ENCODE results near the gene LAMA1.

LAMA1 gene

DNA sequence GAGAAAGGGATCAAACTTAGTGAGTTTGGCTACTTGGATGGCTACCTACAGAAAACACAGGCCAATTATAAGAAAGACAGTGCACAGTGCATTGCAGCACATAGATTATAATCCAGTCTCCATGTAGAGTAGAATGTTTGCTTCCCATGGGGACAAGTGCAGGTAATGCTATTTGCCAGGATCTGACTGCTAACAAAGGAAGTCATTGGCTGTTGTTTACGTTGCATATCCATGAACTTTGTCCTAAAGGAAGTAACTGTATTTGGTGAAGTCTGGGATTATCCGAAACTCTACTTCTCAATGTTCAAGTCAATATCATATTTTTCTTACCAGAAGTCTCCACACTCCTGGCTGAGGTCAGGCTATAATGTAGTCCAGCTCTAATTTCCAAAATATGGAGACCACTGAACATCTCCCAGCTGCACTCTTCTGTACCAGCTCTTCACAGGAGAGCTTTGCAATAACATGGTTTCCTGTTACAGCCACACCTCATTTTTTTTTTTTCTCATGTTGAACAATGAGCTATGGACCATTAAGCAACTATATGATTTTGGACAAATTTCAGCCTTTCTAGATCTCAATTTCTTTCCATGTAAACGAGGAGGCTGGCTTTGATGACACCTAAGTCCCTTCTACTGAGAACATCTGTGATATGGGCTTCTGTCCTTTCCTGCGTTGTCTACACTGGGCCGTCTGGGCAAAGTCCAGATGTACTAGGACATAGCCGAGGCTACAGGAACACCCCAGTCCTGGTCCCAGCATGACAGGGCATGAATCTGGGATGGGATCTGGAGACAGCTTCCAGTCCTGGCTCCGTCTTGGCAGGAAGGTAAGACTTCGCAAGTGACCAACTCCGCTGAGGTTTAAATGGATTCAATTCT, 154.8 kb downstream of the LAMA1 start:
- no peaks in the 10 kb centered on the region for H3K79me2 ChIP-seq (ENCODE audit: insufficient read depth, low read length)
- H3K9me3 ChIP-seq (ENCODE audit: insufficient read depth, low read length, severe bottlenecking), result no peaks in the 10 kb centered on the region
- DNase-seq (no peak), ATAC-seq (ENCODE audit: insufficient read depth, low read depth) (no peak)
- no peaks in the 10 kb centered on the region for H4K20me1 ChIP-seq (ENCODE audit: insufficient read depth, low read length)
- H3K9ac ChIP-seq (ENCODE audit: low read depth, low read length), result no peak overlapping the region
- H3K27me3 ChIP-seq (ENCODE audit: insufficient read depth, low read length, poor library complexity), result no peaks in the 10 kb centered on the region
- H2AFZ ChIP-seq (ENCODE audit: low read depth, low read length), result no peak overlapping the region
- H3K4me2 ChIP-seq (ENCODE audit: insufficient read depth, low read length), result no peak overlapping the region
- TF ChIP-seq EZH2 (IDR thresholded peaks at IDR 0.05; ENCODE audit: borderline replicate concordance, low read depth, low read length, severe bottlenecking), result no peak
- TF ChIP-seq, protein P1, sequence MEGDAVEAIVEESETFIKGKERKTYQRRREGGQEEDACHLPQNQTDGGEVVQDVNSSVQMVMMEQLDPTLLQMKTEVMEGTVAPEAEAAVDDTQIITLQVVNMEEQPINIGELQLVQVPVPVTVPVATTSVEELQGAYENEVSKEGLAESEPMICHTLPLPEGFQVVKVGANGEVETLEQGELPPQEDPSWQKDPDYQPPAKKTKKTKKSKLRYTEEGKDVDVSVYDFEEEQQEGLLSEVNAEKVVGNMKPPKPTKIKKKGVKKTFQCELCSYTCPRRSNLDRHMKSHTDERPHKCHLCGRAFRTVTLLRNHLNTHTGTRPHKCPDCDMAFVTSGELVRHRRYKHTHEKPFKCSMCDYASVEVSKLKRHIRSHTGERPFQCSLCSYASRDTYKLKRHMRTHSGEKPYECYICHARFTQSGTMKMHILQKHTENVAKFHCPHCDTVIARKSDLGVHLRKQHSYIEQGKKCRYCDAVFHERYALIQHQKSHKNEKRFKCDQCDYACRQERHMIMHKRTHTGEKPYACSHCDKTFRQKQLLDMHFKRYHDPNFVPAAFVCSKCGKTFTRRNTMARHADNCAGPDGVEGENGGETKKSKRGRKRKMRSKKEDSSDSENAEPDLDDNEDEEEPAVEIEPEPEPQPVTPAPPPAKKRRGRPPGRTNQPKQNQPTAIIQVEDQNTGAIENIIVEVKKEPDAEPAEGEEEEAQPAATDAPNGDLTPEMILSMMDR (IDR thresholded peaks at IDR 0.05; ENCODE audit: borderline replicate concordance, extremely low read depth, low read length, poor library complexity, severe bottlenecking), result no peak
- H3K27ac ChIP-seq (ENCODE audit: low read length), result no peak overlapping the region
- H3K4me1 ChIP-seq (ENCODE audit: insufficient read depth, low read length), result no peaks in the 10 kb centered on the region
- H3K36me3 ChIP-seq (ENCODE audit: insufficient read depth, low read length), result no peaks in the 10 kb centered on the region
- no peak overlapping the region for H3K4me3 ChIP-seq (ENCODE audit: low read depth in 1 of 2, low read length in 2 of 2)

DNA sequence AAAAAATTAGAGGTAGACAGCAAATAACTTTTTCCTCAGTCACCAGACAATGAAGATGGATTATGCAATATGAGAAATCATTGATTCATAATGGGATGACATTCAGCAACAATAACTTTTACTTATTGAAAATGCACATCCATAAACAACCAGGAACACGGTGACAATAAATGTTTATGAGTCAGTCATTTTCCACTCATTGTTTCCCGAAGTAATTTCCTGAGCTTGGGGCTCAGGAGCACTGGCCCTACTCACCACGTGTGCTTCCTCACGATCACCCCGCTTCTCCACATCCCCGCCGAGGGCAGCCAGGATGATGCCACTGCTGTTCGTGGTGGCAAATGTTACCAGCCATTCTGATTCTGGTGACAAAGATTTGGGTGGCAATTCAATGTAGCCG, 156.3 kb downstream of the LAMA1 start:
- no peaks in the 10 kb centered on the region for H3K9me3 ChIP-seq (ENCODE audit: insufficient read depth, low read length, severe bottlenecking)
- H3K79me2 ChIP-seq (ENCODE audit: insufficient read depth, low read length), result no peaks in the 10 kb centered on the region
- DNase-seq, result no peak
- H3K36me3 ChIP-seq (ENCODE audit: insufficient read depth, low read length), result no peaks in the 10 kb centered on the region
- no peaks in the 10 kb centered on the region for H3K27me3 ChIP-seq (ENCODE audit: insufficient read depth, low read length, poor library complexity)
- no peak overlapping the region for H3K27ac ChIP-seq (ENCODE audit: low read length)
- no peak for ATAC-seq (ENCODE audit: insufficient read depth, low read depth)
- no peak overlapping the region for H2AFZ ChIP-seq (ENCODE audit: low read depth, low read length)
- TF ChIP-seq, protein P1 (IDR thresholded peaks at IDR 0.05; ENCODE audit: borderline replicate concordance, extremely low read depth, low read length, poor library complexity, severe bottlenecking), result no peak
- TF ChIP-seq EZH2 (IDR thresholded peaks at IDR 0.05; ENCODE audit: borderline replicate concordance, low read depth, low read length, severe bottlenecking), result no peak
- no peak overlapping the region for H3K4me3 ChIP-seq (ENCODE audit: low read depth in 1 of 2, low read length in 2 of 2)
- no peak overlapping the region for H3K4me2 ChIP-seq (ENCODE audit: insufficient read depth, low read length)
- no peaks in the 10 kb centered on the region for H3K4me1 ChIP-seq (ENCODE audit: insufficient read depth, low read length)
- H3K9ac ChIP-seq (ENCODE audit: low read depth, low read length), result no peak overlapping the region
- no peaks in the 10 kb centered on the region for H4K20me1 ChIP-seq (ENCODE audit: insufficient read depth, low read length)

DNA sequence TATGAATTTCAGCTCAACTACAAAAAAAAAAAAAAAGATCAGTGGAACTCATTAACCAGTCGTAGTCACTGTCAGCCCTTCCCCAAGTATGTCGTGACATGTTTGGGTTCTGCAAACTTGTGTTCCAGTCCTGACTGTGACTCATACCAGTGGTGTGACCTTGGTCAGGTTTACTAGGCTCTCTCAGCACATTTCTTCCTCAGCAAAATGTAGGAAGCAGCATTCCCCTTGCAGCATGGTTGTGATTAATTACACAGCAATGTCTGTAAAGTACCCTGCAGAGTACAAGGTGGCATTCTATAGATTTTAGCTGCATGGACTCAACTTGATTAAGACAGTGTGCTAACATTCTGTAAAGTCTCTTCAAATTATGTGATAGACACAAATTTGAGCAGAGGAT, 156.9 kb downstream of the LAMA1 start:
- ATAC-seq (ENCODE audit: insufficient read depth, low read depth) (no peak), DNase-seq (no peak)
- Histone ChIP-seq H3K36me3 (ENCODE audit: insufficient read depth, low read length) (no peaks in the 10 kb centered on the region), H3K79me2 (ENCODE audit: insufficient read depth, low read length) (no peaks in the 10 kb centered on the region), H3K4me3 (ENCODE audit: low read depth in 1 of 2, low read length in 2 of 2) (no peak overlapping the region), H3K9ac (ENCODE audit: low read depth, low read length) (no peak overlapping the region), H3K9me3 (ENCODE audit: insufficient read depth, low read length, severe bottlenecking) (no peaks in the 10 kb centered on the region), H3K4me1 (ENCODE audit: insufficient read depth, low read length) (no peaks in the 10 kb centered on the region), H4K20me1 (ENCODE audit: insufficient read depth, low read length) (no peaks in the 10 kb centered on the region), H3K4me2 (ENCODE audit: insufficient read depth, low read length) (no peak overlapping the region), H3K27me3 (ENCODE audit: insufficient read depth, low read length, poor library complexity) (no peaks in the 10 kb centered on the region), H2AFZ (ENCODE audit: low read depth, low read length) (no peak overlapping the region), H3K27ac (ENCODE audit: low read length) (no peak overlapping the region)
- TF ChIP-seq EZH2 (IDR thresholded peaks at IDR 0.05; ENCODE audit: borderline replicate concordance, low read depth, low read length, severe bottlenecking), result no peak
- TF ChIP-seq, protein P1 (IDR thresholded peaks at IDR 0.05; ENCODE audit: borderline replicate concordance, extremely low read depth, low read length, poor library complexity, severe bottlenecking), result no peak
